GM18520 (cell line): ENCODE results near the gene EBF4.

Source experiments
- ATAC-seq: cut with Tn5 transposase; IDR thresholded peaks from one replicate; pipeline ENCODE4 v1.9.1; 2021; ENCODE audit not compliant: unreplicated experiment

The EBF4 gene

DNA sequence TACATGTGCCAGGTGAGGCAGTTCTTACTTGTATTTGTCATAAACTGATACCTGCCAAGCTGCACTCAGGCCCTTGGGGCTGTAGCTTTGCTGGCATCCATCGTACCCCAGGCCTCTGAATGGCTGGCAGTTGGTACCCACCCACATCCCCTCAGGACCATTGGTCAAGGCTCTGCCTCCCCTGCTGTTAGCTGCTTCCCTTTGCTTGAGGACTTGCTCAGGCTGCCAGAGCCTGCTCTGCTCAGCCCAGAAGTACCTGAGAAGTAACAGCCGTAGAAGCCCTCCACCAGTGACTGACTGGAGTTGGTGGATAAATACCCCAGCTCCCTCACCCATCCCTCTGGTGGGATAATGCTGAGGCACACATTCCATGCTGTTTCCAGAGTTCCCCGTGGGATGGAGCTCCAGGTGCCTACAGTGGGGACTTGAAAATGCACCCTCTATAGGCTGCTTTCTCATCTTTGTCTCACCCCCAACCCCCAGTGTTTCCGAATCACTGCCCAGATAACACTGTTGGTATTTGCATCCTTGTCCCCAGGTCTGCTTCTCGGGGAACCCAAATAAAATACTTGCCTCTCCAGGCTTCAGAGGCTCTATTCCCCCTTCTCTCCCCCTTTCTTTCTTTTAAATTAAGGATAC lies 7.3 kb downstream of the EBF4 start:
- no peak for ATAC-seq

DNA sequence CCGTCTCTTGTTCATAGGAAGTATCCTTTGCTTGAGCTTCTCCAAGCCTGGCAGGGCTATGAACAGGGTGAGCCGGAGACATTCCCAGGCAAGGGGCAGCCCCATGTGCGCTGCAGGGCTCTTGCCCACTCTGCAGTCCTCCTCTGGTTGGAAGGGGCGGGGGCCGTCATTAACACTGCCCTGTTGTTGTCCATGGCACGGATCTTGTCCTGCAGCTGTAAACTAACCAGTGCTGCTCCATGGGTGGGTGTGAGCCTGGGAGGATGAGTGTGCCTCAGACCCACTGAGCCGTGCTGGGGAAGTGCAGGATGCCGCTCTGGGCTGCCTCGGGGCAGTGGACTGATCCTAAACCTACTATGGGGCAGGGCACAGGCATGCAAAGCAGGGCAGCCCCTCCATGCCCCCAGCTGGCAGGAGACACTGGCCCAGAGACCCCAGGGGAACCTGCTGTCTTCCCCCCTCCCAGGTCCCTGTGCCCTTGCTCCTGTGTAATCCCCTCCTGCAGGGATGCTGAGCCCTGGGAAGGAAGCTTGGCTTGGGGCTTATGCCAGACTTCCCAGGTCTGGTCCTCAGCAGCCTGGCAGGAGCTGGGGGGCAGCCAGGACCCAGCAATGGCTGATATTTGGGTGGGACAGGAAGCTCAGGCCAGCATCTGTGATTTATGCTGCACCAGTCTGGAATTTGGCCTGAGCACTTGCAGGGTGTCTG lies 8.5 kb downstream of the EBF4 start:
- ATAC-seq: no peak

DNA sequence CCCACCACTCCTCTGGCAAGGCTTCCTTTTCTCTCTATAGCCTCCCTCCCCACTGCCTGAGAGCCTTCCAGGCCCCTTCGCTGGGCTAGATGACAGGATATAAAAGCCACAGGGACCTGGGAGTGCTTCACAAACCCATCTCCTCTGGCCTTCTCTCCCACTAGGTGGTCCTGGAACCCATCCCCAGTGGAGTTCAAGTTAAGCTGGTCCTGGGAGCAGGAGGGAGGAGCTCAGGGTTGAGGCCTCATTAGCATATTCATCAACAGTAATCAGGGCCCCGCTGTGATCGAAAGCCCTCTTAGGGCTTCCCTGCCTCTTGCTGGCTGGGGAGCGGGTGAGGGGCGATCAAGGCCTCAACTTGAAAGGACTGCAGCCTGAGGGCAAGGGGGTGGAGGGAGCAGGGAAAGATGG lies 9.1 kb downstream of the EBF4 start:
- ATAC-seq: no peak

DNA sequence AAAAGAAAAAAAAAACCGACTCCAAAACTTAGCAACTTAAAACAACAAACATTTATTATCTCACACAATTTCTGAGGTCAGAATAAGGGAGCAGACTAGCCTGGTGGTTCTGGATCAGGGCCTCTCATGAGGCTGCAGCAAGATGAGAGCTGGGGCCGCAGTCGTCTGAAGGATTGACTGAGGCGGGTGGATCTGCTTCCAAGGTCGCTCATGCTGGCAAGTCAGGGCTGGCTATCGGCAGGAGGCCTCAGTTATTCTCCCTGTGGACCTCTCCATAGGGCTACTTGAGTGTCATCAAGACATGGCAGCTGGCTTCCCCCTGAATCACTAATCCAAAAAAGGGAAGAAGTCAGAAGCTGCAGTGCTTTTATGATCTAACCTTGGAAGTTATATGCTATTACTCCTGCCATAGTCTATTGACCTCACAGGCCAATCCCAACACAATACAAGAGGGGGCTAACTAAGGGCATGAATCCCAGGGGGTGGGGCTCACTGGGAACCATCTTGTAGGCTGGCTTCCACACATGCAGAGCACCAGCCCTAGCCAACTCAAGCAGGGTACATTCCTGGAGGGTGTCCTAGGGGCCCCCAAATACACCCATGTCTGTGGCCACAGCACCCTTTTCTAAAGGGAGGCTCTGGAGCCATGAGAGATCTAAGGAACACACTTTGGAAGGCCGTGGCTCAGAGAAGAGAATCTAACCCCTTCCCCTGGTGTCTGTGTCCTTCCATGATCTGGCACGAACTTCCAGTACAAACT lies 11.3 kb downstream of the EBF4 start:
- ATAC-seq: no peak

DNA sequence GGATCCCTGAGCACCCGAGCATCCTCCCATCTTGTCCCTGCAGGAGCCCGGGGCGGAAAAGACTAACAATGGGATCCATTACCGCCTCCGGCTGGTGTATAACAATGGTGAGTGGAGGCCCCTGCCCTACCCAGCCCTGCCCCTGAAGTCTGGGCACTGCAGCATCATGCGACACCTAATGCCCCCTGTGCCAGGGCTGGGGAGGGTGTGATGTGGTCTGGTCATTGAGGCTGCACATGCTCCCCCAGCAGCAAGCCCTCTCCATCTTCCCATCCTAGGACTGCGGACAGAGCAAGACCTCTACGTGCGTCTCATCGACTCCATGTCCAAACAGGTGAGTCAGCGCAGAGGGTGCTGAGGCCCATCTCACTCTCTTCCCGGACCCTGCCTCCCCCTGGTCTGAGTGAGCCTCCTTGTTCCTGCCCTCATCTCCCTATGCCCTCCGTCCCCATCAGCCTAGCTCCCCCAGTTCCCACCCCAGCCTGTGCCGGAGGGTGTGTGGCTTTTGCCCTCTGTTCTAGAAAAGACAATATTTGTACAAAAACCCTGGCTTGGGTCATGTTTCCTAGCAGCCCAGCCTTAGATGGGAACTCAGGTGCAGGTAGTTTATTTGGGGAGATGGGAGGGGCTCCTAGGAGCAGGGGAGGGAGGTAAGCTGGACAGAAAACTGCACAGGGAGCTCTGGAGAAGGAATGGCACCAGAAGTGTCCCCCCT lies 13.5 kb downstream of the EBF4 start:
- ATAC-seq: no peak

DNA sequence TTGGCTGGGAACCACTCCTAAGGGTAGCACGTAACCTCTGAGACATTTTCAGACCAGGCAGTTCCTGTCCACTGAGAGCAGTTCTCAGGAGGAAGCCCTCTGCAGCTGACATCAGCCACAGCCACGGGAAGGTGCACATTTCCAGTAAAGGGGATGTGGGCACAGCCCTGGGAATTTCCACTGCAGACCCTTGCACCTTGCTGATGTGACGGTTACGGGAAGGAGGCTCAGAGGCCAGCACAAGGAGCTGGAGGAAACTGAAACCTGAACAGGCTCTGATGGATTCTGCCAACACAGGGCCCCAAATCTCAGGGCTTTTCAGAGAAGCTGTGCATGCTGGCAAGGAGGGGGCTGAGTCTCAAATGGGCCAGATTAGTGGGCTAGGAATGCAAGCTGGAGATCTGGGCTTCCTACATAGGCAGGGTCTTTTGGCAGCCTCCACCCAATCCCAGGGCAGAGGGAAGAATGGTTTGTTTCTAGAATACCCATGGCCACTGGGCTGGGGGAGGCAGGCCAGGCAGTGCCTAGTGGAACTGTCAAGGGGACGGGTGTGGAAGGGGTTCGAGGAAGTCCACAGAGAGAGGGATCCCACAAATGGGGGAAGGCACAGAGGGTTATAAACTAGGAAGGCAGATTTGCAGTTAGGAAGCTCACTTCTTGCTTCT lies 14.2 kb downstream of the EBF4 start:
- ATAC-seq: no peak

DNA sequence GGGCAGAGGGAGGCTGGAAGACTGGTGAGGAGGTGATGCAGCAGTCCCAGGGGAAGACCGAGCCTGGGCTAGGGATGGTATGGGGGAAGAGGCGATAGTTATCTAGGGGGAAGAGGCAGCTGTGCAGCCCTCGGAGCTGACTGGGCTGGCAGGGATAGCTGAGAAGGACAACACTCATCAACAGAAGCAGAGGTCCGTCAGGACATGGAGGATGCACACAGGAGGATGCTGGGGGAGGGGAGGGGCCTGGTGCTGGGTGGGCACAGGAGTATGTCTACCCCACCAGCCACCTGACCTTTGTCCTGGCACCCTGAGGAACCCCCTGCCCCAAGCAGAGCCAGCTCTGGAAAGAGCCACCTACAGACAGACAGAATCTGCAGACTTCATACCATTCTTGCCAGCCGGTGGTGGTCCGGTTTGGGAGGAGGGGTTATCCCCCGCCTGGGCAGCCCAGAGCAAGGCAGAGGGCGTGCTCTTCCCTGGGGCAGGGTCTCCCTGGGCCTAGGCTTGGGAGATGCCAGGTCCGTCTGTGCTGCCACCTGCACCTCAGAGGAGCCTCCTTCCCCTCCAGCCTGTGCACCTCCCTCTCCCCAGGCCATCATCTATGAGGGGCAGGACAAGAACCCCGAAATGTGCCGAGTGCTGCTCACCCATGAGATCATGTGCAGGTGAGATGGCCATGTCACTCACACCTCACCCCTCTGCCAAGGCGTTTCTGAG lies 14.9 kb downstream of the EBF4 start:
- no peak for ATAC-seq

DNA sequence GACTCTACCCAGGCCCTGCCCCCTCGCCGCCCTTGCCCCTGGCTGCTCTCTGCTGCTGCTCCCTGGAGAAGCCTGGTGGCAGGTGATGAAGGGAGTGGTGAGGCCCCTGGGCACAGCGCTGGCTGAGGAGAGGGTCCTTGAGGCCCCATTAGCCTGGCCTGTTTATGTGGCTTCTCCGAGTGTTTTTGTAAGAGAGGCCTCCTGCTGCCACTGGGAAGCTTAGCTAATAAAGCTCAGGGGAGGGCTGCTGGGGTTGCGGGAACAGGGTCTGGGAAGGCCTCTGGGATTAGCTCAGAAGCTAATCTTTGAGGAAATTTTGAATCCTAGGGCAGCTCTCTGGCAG lies 15.5 kb downstream of the EBF4 start:
- no peak for ATAC-seq

DNA sequence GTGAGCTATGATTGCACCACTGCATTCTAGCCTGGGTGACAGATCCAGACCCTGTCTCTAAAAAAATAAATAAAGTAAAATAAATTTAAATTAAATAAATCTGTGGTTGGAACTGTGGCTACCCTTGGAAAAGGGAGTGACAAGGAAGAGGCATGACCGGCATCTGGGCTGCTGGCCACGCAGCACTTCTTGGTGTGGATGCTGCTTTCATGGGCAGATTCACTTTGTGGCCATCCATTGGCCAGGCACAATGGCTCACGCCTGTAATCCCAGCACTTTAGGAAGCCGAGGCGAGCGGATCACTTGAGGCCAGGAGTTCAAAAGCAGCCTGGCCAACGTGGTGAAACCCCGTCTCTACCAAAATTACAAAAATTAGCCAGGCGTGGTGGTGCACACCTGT lies 16.1 kb downstream of the EBF4 start:
- ATAC-seq: no peak

DNA sequence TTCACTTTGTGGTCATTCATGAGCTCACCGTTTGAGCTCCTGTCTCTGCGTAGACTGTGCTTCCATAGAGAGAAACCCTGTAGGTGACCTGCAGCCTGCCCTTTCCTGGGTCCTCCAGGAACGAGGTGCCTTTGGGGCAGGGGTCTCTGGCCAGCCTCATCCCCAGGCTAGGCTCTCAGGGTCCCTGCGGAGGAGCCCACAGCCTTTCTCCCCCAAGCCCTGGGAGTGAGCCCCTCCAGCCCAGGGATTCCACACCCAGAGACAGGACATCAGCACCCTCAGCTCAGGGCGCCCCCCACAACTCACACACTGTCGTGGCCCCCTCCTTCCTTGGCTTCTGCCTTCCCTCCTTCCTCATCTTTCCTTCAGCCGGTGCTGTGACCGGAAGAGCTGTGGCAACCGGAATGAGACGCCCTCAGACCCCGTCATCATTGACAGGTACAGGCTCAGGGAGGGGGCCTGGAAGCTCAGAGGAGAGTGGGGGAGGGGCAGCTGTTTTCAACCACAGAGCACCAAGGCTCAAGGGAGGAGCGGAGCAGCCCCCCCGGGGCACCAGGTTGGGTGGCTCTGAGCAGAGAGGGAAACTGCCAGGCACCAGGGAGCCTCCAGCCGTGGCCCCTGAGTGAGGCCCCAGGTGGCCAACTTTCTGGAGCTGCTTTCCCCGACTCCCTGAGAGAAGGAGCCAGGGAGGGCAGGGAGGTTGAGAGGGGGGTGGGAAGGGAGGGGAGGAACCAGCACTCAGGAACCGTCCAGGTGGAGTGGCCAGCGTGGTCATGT lies 16.8 kb downstream of the EBF4 start:
- ATAC-seq: no peak

DNA sequence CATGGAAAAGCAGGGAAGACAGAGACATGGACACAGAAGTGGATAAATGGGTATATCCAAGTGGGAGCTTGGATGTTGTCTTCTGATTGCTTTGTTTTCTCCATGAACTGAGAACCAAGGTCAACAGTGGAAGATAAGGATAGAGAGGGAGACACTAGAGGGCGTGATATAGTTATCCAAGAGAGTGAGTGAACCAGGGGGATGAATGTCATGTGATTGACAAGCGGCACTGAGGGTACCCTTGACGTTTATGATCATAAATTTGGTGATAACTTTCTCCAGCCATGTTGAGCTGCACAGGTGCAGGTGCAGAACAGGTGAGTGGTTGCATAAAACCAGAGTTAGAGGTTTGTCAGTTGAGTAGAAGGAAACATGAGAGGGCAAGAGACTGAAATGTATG lies 20.7 kb downstream of the EBF4 start:
- ATAC-seq: no peak

DNA sequence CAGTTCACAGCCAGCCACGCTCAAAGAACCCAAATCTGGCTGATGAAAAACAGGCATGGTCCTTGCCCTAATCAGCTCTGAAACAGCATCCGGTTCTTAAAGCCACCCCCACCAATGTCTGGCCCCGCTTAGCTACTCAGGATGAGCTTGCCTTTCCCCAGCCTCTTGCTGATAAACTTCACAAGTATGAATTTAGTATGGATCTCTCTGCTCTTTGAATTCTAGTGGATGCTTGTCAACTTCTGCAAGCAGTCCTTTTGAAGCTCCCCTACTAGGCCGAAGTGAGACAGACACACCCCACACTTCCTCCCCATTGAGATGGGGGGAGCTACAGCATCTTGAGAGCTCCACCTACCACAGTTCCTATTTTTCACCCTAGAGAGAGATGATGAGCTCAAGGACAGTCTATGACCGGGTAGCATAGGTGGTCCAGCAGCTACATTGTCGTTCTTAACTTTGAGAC lies 36.7 kb downstream of the EBF4 start:
- no peak for ATAC-seq

DNA sequence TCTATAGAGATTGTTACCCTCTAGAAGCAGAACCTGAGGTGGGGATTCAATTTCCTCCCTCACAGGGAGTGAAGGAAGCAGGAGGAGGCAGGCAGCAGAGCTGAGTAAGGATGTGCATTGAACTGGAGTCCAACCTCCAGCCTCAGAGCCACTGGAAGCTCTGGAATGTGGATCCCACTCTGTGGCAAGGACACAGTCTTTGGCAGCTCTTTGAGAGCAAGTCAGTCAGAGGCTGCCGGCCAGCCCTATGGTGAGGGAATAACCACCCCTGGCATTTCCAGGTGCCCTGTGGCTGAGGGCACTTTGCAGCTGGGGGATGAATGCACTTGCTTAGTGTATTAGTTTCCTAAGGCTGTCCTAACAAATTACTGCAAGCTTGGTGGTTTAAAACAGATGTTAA lies 37.2 kb downstream of the EBF4 start:
- ATAC-seq: no peak

DNA sequence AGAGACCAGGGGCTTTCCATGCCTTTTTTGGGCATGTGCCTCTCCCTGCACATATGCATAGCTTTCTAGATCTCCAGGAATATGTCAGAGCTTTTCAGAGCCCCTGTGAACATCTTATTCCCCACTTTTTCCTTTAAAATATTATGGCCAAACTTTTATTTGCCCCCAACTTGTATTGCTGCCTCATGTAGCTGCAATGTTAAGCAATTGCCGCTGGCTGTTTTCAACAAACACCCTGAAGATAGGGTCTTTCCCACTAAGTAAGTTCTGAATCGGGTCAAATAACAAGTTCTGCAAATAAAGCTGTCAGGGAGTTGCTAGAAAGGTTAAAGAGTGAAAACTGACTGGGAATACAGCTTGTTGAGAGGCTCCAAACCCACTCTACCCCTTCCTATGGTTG lies 42.3 kb downstream of the EBF4 start:
- ATAC-seq: no peak

DNA sequence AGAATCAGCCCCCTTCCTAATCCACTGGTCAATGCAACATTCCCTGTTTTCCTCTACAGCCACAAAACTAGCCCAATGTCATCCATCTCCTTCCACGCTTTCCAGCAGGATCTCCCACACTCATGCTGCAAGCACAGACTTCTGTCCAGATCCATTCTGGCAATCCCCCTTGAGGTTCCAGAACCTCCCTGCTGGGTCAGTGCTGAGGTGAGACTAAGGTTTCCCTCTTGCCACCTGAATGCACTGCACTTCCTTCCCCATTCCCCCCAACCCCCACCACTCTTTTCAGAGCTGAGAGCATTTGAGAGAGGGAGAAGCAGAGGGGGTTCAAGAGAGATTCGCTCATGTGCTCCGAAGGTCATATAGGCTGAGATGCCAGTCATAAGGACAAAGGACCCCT lies 43.9 kb downstream of the EBF4 start:
- no peak for ATAC-seq

DNA sequence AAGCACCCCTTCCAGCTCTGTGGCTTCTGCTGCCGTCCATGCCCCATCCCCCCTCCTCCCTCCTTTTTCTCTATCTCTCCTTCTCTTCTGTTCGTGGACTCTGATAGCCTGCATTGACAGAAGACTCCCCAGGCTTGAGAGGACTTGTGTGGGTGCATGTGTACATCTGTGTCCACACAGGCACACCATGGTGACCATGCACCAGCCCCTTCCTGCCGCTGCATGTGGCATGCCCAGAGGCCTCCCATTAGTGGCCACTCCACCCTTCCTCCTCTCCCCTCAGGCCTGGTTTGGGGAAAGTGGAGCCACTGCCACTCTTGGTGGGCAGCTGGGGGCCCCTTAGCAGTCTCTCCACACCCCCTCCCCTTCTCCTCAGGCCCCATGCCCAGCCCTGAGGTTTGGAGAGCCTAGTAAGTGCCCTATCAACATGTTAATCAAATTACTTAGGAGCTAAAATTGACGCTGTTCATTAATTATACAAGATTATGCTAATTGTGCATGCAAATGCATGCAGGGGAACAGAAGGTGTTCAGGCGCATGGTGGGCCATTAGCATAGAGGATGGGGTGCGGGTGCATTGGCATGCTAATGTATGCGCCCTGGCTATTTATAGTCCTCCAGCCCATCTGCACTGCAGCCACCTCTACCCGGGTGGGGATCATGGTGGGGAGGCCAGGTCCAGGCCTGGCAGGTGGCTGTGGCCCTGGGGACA lies 45.9 kb downstream of the EBF4 start:
- ATAC-seq: no peak

DNA sequence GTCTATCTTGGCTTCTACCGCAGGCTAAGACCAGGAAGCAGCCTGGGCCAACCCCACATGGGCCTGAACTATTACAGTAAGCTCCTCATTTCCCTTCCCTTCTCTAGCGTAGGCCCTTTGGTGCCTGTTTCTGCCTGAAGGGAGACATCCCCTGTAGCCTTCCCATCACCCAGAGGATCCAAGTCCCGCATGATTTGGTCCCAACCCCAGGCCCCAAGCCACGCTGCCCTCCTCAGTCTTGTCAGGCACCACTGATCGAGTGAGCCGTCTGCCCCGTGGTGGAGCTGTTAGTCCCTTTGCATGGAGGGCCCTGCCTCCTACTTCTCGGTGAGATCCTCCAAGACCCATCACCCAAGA lies 46.4 kb downstream of the EBF4 start:
- ATAC-seq: no peak

DNA sequence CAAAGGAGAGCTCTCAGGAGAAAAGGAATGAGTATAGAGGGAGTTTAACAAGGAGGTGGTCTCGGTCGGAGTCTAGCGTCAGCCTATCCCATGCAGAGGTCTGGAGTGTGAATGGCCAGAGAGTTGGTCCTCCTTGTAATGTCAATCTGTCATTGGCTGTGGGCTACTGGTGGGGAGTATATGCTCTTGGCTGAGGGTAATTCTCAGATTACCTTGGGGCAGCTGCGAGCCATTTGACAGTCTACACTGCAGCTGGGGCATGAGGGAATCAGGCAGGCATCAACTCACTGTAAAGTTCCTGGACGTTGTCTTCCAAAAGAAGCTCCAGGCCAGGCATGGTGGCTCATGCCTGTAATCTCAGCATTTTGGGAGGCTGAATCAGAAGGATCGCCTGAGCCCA lies 48.1 kb downstream of the EBF4 start:
- no peak for ATAC-seq

DNA sequence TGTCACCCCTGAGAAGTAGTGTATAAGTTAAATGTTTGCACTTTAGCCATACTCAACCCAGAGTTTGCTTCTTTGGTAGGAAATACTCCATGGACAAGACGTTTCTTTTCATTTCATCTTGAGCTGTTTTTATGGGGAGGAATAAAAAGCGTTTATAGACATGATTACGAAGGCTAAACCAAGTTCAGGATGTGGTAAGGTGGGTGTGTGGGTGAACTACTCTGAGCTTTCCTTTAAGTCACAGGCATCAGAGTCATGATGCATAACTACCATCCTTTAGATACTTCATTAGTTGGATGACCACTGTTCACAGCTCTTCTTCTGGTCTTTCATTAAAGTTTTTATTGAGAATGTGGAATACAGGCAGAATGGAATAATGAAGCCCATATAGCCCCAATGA lies 48.9 kb downstream of the EBF4 start:
- no peak for ATAC-seq
